K562 (cell line): ENCODE results near the gene DGCR2. TPM values are rescaled to one million over a fixed set of nuclear protein-coding genes. Genes with fewer than 3 reads are reported as not detected.

Experiments used
- ATAC-seq: fragments of 200-7000 bp; cut with Tn5 transposase; 3 replicates; pipeline ENCODE4 v1.9.1; 2020; ENCODE audit warnings: moderate library complexity
- BruUV-seq: library from RNA; stranded (reverse); fragments of 400-500 nt; replicated peaks from 2 replicates; lab custom pipeline; 2021; lab: Mats Ljungman, UMichigan
- CTCF ChIA-PET: fragments of 300-600 bp; formaldehyde crosslinking; extraction: SDS; loops from one replicate; lab custom pipeline; 2021; ENCODE audit warnings: low intra/inter-chr PET ratio; lab: Yijun Ruan, JAX
- POLR2A ChIA-PET: fragments of 300-600, 350-650 bp; sonication (Branson Sonifier 250); formaldehyde crosslinking; extraction: SDS; loops from one replicate; lab custom pipeline; 2021; ENCODE audit warnings: antibody characterized with exemption, inconsistent platforms; lab: Yijun Ruan, JAX
- DNase-seq, 4 experiments: peaks; one replicate each; pipeline versions ENCODE4 v3.0.0 to v3.0.0-alpha.2; 2011 to 2018; ENCODE audit warnings: low spot score in 3 of 4, mixed read lengths in 3 of 4; ENCODE audit errors: extremely low read depth in 1 of 4
- FAIRE-seq: peaks from 2 replicates; lab custom pipeline; 2011; peaks lifted over from hg19 to GRCh38; lab: Jason Lieb, UNC
- H2AFZ ChIP-seq: 2 replicates; pipeline ENCODE4 v1.6.0; 2011; ENCODE audit warnings: low read depth, low read length, control low read depth, inconsistent platforms
- H3K27ac ChIP-seq: fragments of 200-600 bp; 3 replicates; pipeline ENCODE4 v1.8.0; 2011; ENCODE audit warnings: low read depth, mild to moderate bottlenecking, control low read depth, inconsistent platforms, low read length, moderate library complexity, mixed read lengths; ENCODE audit errors: extremely low read depth
- H3K27me3 ChIP-seq, 2 experiments: fragments of 300-600 bp in 1 of 2; 2 replicates in 1 of 2; 3 replicates in 1 of 2; pipeline versions ENCODE4 v1.6.0 to v1.8.0; 2011; ENCODE audit warnings: inconsistent platforms in 2 of 2, low read length in 2 of 2, mild to moderate bottlenecking in 1 of 2, mixed read lengths in 1 of 2, moderate library complexity in 1 of 2; ENCODE audit not compliant: control insufficient read depth in 2 of 2, insufficient read depth in 2 of 2
- H3K36me3 ChIP-seq: fragments of 300-600 bp; 3 replicates; pipeline ENCODE4 v1.8.0; 2011; ENCODE audit warnings: mild to moderate bottlenecking, low read length, inconsistent platforms; ENCODE audit not compliant: control insufficient read depth, insufficient read depth
- H3K4me1 ChIP-seq, 2 experiments: fragments of 200-600 bp in 1 of 2; replicated peaks in 1 of 2; 2 replicates in 1 of 2; 3 replicates in 1 of 2; pipeline versions ENCODE4 v1.5.1 to v1.8.0; 2011; ENCODE audit warnings: inconsistent platforms in 2 of 2, low read length in 2 of 2, mild to moderate bottlenecking in 1 of 2, mixed read lengths in 1 of 2, moderate library complexity in 1 of 2; ENCODE audit not compliant: control insufficient read depth in 2 of 2, insufficient read depth in 2 of 2
- H3K4me2 ChIP-seq: 2 replicates; pipeline ENCODE4 v1.6.1; 2011; ENCODE audit warnings: low read length, control low read depth, inconsistent platforms, mixed read lengths; ENCODE audit not compliant: insufficient read depth
- H3K4me3 ChIP-seq: fragments of 200-600 bp; sonication (generic), shearing (Covaris generic); 2 replicates; pipeline ENCODE4 v1.5.1; 2016; ENCODE audit warnings: control low read depth, inconsistent platforms
- H3K79me2 ChIP-seq: fragments of 200-600 bp; 3 replicates; pipeline ENCODE4 v1.8.0; 2011; ENCODE audit warnings: low read length, inconsistent platforms; ENCODE audit not compliant: control insufficient read depth, insufficient read depth
- H3K9ac ChIP-seq, 2 experiments: 2 replicates each; pipeline versions ENCODE4 v1.6.0 to v1.6.1; 2011; ENCODE audit warnings: low read depth in 2 of 2, low read length in 2 of 2, control low read depth in 1 of 2, inconsistent platforms in 1 of 2, mild to moderate bottlenecking in 1 of 2, mixed read lengths in 1 of 2; ENCODE audit not compliant: insufficient read depth in 1 of 2
- H3K9me1 ChIP-seq: one replicate; pipeline ENCODE4 v1.6.0; 2011; ENCODE audit warnings: inconsistent platforms, mild to moderate bottlenecking, low read length, moderate library complexity; ENCODE audit not compliant: control insufficient read depth, insufficient read depth
- H3K9me3 ChIP-seq: replicated peaks from 2 replicates; pipeline ENCODE4 v1.5.1; 2011; ENCODE audit warnings: low read depth, low read length, inconsistent platforms; ENCODE audit not compliant: control insufficient read depth, insufficient read depth
- H4K20me1 ChIP-seq: replicated peaks from 2 replicates; pipeline ENCODE4 v1.6.1; 2011; ENCODE audit warnings: low read length, inconsistent platforms, mixed read lengths; ENCODE audit not compliant: control insufficient read depth, insufficient read depth
- ATF1 ChIP-seq, 2 experiments: fragments of 450-650 bp in 1 of 2; IDR thresholded peaks; 2 replicates each; pipeline ENCODE4 v1.6.1; 2016; ENCODE audit warnings: missing compliant biosample characterization in 1 of 2, missing genetic modification characterization in 1 of 2
- BCOR ChIP-seq: fragments of 450-650 bp; IDR thresholded peaks from 2 replicates; pipeline ENCODE4 v1.6.1; 2016
- CTBP1 ChIP-seq: fragments of 450-650 bp; IDR thresholded peaks from 2 replicates; pipeline ENCODE4 v1.6.1; 2016; ENCODE audit warnings: borderline replicate concordance
- ESRRB ChIP-seq: fragments of 250-450 bp; sonication (Bioruptor Pico); IDR thresholded peaks from 2 replicates; pipeline ENCODE4 v1.5.0; 2020; ENCODE audit warnings: mild to moderate bottlenecking, moderate library complexity, borderline replicate concordance
- GTF2F1 ChIP-seq: IDR thresholded peaks from 2 replicates; pipeline ENCODE4 v1.6.1; 2011; ENCODE audit warnings: low read depth, low read length, improper control_type of control experiment
- KLF13 ChIP-seq: fragments of 450-650 bp; IDR thresholded peaks from 2 replicates; pipeline ENCODE4 v1.6.1; 2016; ENCODE audit warnings: missing genetic modification characterization, low read depth, mild to moderate bottlenecking, missing compliant biosample characterization, moderate library complexity, borderline replicate concordance
- MYBL2 ChIP-seq, 2 experiments: fragments of 450-650 bp in 1 of 2; sonication (generic) in 1 of 2; formaldehyde crosslinking in 1 of 2; IDR thresholded peaks; 2 replicates each; pipeline versions ENCODE4 v1.6.1 to v1.8.1; 2017 to 2022; ENCODE audit warnings: borderline replicate concordance in 1 of 2, inconsistent platforms in 1 of 2, low read depth in 1 of 2, mild to moderate bottlenecking in 1 of 2, missing genetic modification reagents in 1 of 2, moderate library complexity in 1 of 2
- PURB ChIP-seq: sonication (generic); formaldehyde crosslinking; IDR thresholded peaks from 2 replicates; pipeline ENCODE4 v1.9.0; 2021; ENCODE audit warnings: low read depth, mild to moderate bottlenecking, missing genetic modification reagents
- ZNF695 ChIP-seq: fragments of 450-650 bp; formaldehyde crosslinking; IDR thresholded peaks from 2 replicates; pipeline ENCODE4 v1.4.0; 2020; ENCODE audit warnings: mild to moderate bottlenecking, moderate library complexity
- ZSCAN29 ChIP-seq: fragments of 450-650 bp; IDR thresholded peaks from 2 replicates; pipeline ENCODE4 v1.6.1; 2017
- WGBS: fragments of 100-300 bp; shearing (Covaris generic); methylation state at CpG from one replicate; pipeline ENCODE4 v1.1.6; 2016; ENCODE audit warnings: low coverage, mixed read lengths; ENCODE audit not compliant: insufficient coverage; ENCODE audit errors: missing lambda C conversion rate; 5-methylcytosine and 5-hydroxymethylcytosine counted together
- in situ Hi-C: fragments of 300-500 bp; cut with MboI; formaldehyde crosslinking; loops from 4 replicates; pipeline ENCODE4 v1.15.0; 2018; ENCODE audit warnings: inconsistent platforms, mixed read lengths
- intact Hi-C: fragments of 100-400 bp; cut with micrococcal nuclease; formaldehyde crosslinking; loops from 2 replicates; pipeline ENCODE4 v1.14.2; 2022
- polyA plus RNA-seq, 8 experiments: library from polyadenylated mRNA; depleted of rRNA in 4 of 8; stranded (reverse) in 5 of 8; unstranded in 3 of 8; fragments of >200 nt; fragmentation: Nextera tagmentation in 2 of 8; fragmentation: Illumina TruSeq in 1 of 8; extraction: Ambion mirVana in 2 of 8; extraction: Trizol in 1 of 8; gene quantifications; 2 replicates each; pipeline versions ENCODE4 v1.2.1 to v1.2.3, GENCODE V29; 2011 to 2014; ENCODE audit warnings: inconsistent platforms in 1 of 8, missing spikeins in 1 of 8
- total RNA-seq, 7 experiments: library from RNA; depleted of rRNA in 6 of 7; stranded (reverse); fragments of >200 nt in 6 of 7; fragmentation: Illumina TruSeq in 2 of 7; extraction: Trizol in 2 of 7; gene quantifications; 2 replicates each; pipeline versions ENCODE4 v1.2.1 to v1.2.3, GENCODE V29; 2011 to 2021; ENCODE audit warnings: low replicate concordance in 1 of 7
- TF ChIP-seq, protein P1 (sequence below): fragments of 450-650 bp; IDR thresholded peaks from 2 replicates; pipeline ENCODE4 v1.6.1; 2014; ENCODE audit warnings: low read depth, mild to moderate bottlenecking, moderate library complexity, borderline replicate concordance
- TF ChIP-seq, protein P2 (sequence below): sonication (generic); formaldehyde crosslinking; IDR thresholded peaks from 2 replicates; pipeline ENCODE4 v1.8.0; 2022; ENCODE audit warnings: mild to moderate bottlenecking, missing genetic modification reagents

Gene DGCR2
- total and polyA plus RNA-seq, 9 of the 15 experiments (the other 6 are each of a cell fraction or from before 2014, with no cell fraction given), result 0.69 to 101 (median 56.4) TPM

DNA sequence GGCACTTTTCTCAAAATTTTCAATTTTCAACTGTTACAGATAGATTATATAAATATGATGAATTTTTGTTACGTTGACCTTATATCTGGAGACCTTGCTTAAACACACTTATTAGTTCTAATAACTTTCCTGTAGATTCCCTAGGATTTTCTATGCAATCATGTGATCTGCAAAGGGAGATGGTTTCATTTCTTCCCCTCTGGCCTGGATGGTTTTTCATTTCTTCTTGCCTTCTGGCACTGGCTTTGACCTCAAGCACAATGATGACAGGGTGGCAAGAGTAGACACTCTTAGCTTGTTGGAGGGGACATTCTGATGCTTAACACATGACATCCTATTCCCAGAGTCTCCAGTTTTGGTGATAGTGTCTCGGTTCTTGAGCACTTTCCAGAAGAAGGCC, 75.9 kb downstream of the DGCR2 start (continued):
- TF ChIP-seq KLF13 (tag) (no peak), MYBL2 (IDR thresholded peaks at IDR 0.05; ENCODE audit: low read depth) (no peak), MYBL2 (CRISPR knock-in tag; IDR thresholded peaks at IDR 0.05; ENCODE audit: borderline replicate concordance) (peak; percentile 12; the same call in 1 of the 2 replicates), ATF1 (CRISPR knock-in tag; IDR thresholded peaks at IDR 0.05) (no peak), ATF1 (tag; IDR thresholded peaks at IDR 0.05) (no peak)

DNA sequence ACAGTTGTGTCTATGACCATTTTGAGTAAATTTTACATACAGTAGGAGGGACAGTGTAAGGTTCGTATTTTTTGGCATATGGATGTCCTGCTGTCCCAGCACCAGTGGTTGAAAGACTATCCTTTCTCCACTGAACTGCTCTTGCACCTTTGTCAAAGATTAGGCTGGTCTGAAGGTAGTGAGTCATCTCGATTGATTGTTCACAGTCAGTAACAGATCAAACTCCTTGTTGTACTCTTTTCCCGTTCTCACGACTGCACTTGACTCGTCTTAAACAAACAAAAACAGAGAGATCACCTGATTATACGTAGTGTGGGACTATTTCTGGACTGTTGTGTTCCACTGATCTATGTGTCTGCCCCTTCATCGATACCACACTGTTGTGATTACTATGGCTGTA, 77.1 kb downstream of the DGCR2 start:
- peak; percentile 64 for FAIRE-seq
- intact Hi-C loops, result no loop called here

More for the DNA sequence above, 77.1 kb downstream of the DGCR2 start:
- no peak for ATAC-seq
- Histone ChIP-seq H3K4me2 (no peak overlapping the region), H3K27ac (no peak overlapping the region), H3K4me1 (peaks cover 0 to 10% of the 10 kb centered on the region in 2 experiments; a peak in 1 of 5 replicates), H3K9ac (no peak overlapping the region), H3K9me3 (no peaks in the 10 kb centered on the region), H2AFZ (no peak overlapping the region), H3K36me3 (peaks cover 97% of the 10 kb centered on the region), H3K27me3 (no peaks in the 10 kb centered on the region), H4K20me1 (peaks cover 22% of the 10 kb centered on the region; the same call in 1 of the 2 replicates), H3K79me2 (no peaks in the 10 kb centered on the region), H3K4me3 (no peak overlapping the region), H3K9me1 (peaks cover 6% of the 10 kb centered on the region)
- in situ Hi-C loops, result no loop called here
- no TSS peak for BruUV-seq
- DNase-seq, result no peak
- WGBS, result 68% methylated on average over 7 of the region's 7 CpGs
- POLR2A ChIA-PET, result interaction anchor here (0.7 to 2.6 kb wide), 5 partner anchors 10 to 1190 kb away, joined by 3 to 9 read pairs (median 7); no protein-coding TSS in a partner anchor
- TF ChIP-seq ZNF695 (CRISPR knock-in tag), result no peak
- TF ChIP-seq, protein P1, sequence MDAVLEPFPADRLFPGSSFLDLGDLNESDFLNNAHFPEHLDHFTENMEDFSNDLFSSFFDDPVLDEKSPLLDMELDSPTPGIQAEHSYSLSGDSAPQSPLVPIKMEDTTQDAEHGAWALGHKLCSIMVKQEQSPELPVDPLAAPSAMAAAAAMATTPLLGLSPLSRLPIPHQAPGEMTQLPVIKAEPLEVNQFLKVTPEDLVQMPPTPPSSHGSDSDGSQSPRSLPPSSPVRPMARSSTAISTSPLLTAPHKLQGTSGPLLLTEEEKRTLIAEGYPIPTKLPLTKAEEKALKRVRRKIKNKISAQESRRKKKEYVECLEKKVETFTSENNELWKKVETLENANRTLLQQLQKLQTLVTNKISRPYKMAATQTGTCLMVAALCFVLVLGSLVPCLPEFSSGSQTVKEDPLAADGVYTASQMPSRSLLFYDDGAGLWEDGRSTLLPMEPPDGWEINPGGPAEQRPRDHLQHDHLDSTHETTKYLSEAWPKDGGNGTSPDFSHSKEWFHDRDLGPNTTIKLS, result no peak
- TF ChIP-seq GTF2F1, result no peak
- no peak for TF ChIP-seq BCOR
- no peak for TF ChIP-seq CTBP1
- TF ChIP-seq, protein P2, sequence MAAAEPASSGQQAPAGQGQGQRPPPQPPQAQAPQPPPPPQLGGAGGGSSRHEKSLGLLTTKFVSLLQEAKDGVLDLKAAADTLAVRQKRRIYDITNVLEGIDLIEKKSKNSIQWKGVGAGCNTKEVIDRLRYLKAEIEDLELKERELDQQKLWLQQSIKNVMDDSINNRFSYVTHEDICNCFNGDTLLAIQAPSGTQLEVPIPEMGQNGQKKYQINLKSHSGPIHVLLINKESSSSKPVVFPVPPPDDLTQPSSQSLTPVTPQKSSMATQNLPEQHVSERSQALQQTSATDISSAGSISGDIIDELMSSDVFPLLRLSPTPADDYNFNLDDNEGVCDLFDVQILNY (CRISPR knock-in tag), result 0 out of 2 replicates have a peak, but pooled peaks have one; percentile 54
- TF ChIP-seq PURB (CRISPR knock-in tag), result 0 out of 2 replicates have a peak, but pooled peaks have one; percentile 94
- TF ChIP-seq ESRRB (CRISPR knock-in tag), result 0 out of 2 replicates have a peak, but pooled peaks have one; percentile 30
- 0 out of 2 replicates have a peak, but pooled peaks have one; percentile 13 for TF ChIP-seq ZSCAN29
- CTCF ChIA-PET, result no interaction called here
